DND-41 (cell line): ENCODE results near the gene CRIP1.

Source experiments
- ATAC-seq: fragments of 200-7000 bp; cut with Tn5 transposase; 3 replicates; pipeline ENCODE4 v1.9.1; 2021; ENCODE audit warnings: low read depth; ENCODE audit not compliant: insufficient read depth
- DNase-seq: peaks from one replicate; pipeline ENCODE4 v3.0.0-alpha.2; 2020
- H2AFZ ChIP-seq: 2 replicates; pipeline ENCODE4 v1.6.0; 2012; ENCODE audit warnings: low read depth, low read length
- H3K27ac ChIP-seq: 2 replicates; pipeline ENCODE4 v1.5.1; 2012; ENCODE audit warnings: low read length, inconsistent platforms
- H3K27me3 ChIP-seq: fragments of 200-600 bp; sonication (generic); 2 replicates; pipeline ENCODE4 v1.6.0; 2012; ENCODE audit warnings: low read length, mild to moderate bottlenecking, inconsistent platforms; ENCODE audit not compliant: insufficient read depth, poor library complexity
- H3K36me3 ChIP-seq: 2 replicates; pipeline ENCODE4 v1.5.1; 2012; ENCODE audit warnings: low read length, inconsistent platforms; ENCODE audit not compliant: insufficient read depth
- H3K4me1 ChIP-seq: 2 replicates; pipeline ENCODE4 v1.5.1; 2012; ENCODE audit warnings: mild to moderate bottlenecking, low read length; ENCODE audit not compliant: insufficient read depth
- H3K4me2 ChIP-seq: 2 replicates; pipeline ENCODE4 v1.6.0; 2012; ENCODE audit warnings: mild to moderate bottlenecking, moderate library complexity, low read length, inconsistent platforms; ENCODE audit not compliant: insufficient read depth
- H3K4me3 ChIP-seq, 2 experiments: fragments of 200-600 bp in 1 of 2; shearing (Covaris generic) in 1 of 2; 2 replicates each; pipeline ENCODE4 v1.5.1; 2012 to 2016; ENCODE audit warnings: inconsistent platforms in 2 of 2, low read length in 2 of 2, mild to moderate bottlenecking in 2 of 2, low read depth in 1 of 2, moderate library complexity in 1 of 2
- H3K79me2 ChIP-seq: 2 replicates; pipeline ENCODE4 v1.6.0; 2012; ENCODE audit warnings: low read length, inconsistent platforms; ENCODE audit not compliant: insufficient read depth
- H3K9ac ChIP-seq: 2 replicates; pipeline ENCODE4 v1.6.0; 2012; ENCODE audit warnings: low read depth, mild to moderate bottlenecking, inconsistent platforms, low read length, moderate library complexity
- H3K9me3 ChIP-seq: 2 replicates; pipeline ENCODE4 v1.5.1; 2012; ENCODE audit warnings: low read length, moderate library complexity, mild to moderate bottlenecking, inconsistent platforms; ENCODE audit not compliant: insufficient read depth, severe bottlenecking
- H4K20me1 ChIP-seq: 2 replicates; pipeline ENCODE4 v1.6.0; 2012; ENCODE audit warnings: low read length; ENCODE audit not compliant: insufficient read depth
- CTCF ChIP-seq: IDR thresholded peaks from 2 replicates; pipeline ENCODE4 v1.5.1; 2012; ENCODE audit warnings: borderline replicate concordance, low read length, moderate library complexity, mild to moderate bottlenecking; ENCODE audit not compliant: poor library complexity, severe bottlenecking; ENCODE audit errors: extremely low read depth
- EZH2 ChIP-seq: IDR thresholded peaks from 3 replicates; pipeline ENCODE4 v1.6.1; 2012; ENCODE audit warnings: borderline replicate concordance, low read depth, mild to moderate bottlenecking, moderate library complexity, low read length, inconsistent platforms; ENCODE audit not compliant: severe bottlenecking

The CRIP1 gene

GRCh38 chr14:105517096-105517495, 30.4 kb downstream of the CRIP1 start:
- no peak for TF ChIP-seq EZH2
- TF ChIP-seq CTCF, result no peak
- Histone ChIP-seq H3K4me1 (no peaks in the 10 kb centered on the region), H3K27ac (no peak overlapping the region), H3K79me2 (no peaks in the 10 kb centered on the region), H3K4me3 (no peak overlapping the region), H3K9me3 (peaks cover 5% of the 10 kb centered on the region), H3K36me3 (no peaks in the 10 kb centered on the region), H3K27me3 (peaks cover 4% of the 10 kb centered on the region), H2AFZ (no peak overlapping the region), H4K20me1 (no peaks in the 10 kb centered on the region), H3K4me2 (no peak overlapping the region), H3K9ac (no peak overlapping the region)
- DNase-seq, result no peak
- ATAC-seq, result no peak

DNA sequence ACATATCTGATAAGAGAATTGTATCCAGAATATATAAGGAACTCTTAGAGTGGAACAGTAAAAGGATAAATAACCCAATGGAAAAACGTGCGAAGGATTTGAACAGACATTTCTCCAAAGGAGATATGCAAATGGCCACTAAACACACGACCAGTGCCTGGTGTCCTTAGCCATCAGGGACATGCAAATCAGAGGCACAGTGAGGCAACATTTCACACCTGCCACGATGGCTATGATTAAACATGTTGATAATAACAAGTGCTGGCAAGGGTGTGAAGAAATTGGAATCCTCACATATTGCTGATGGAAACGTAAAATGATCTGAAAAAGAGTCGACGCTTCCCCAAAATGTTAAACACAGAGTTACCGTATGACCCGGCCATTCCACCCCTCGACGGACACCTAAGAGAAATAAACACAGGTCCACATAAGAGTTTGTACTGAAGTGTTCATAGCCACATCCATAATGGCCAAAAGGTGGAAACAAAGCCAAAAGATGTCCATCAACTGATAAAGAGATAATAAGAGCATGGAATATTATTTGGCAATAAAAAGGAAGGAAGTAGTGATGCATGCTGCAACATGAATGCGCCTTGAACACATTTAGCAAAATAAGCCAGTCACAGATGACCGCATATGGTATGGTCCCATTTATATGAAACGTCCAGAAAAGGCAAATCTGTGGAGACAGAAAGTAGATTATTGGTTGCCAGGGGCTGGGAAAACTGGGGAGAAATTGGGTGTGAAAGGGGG, 33.4 kb downstream of the CRIP1 start:
- H3K9ac ChIP-seq, result no peak overlapping the region
- ATAC-seq (no peak), DNase-seq (no peak)
- no peak overlapping the region for H3K4me3 ChIP-seq
- H3K4me2 ChIP-seq, result no peak overlapping the region
- TF ChIP-seq EZH2 (no peak), CTCF (no peak)
- no peaks in the 10 kb centered on the region for H3K27me3 ChIP-seq
- H4K20me1 ChIP-seq, result no peaks in the 10 kb centered on the region
- H3K9me3 ChIP-seq, result peaks cover 5% of the 10 kb centered on the region
- H2AFZ ChIP-seq, result no peak overlapping the region
- H3K4me1 ChIP-seq, result no peaks in the 10 kb centered on the region
- no peaks in the 10 kb centered on the region for H3K79me2 ChIP-seq
- no peaks in the 10 kb centered on the region for H3K36me3 ChIP-seq
- H3K27ac ChIP-seq, result no peak overlapping the region

DNA sequence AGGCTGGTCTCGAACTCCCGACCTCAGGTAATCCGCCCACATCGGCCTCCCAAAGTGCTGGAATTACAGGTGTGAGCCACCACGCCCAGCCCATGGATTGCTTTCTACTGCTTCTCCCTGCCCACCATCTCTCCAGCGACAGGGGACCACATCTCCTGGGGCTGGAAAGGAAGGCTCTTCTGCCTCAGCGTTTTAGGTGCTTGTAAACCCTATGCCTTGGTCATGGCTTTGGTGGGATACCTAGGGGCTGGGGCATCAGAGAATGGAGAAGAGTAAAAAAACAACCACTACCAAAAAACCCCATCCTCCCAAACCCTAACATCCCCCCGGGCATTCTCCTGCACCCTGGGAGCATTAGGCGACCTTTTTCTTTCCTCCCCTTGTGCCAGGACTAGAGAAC, 38.6 kb downstream of the CRIP1 start:
- no peak for ATAC-seq
- Histone ChIP-seq H3K27me3 (no peaks in the 10 kb centered on the region), H3K9me3 (no peaks in the 10 kb centered on the region)

More for the DNA sequence above, 38.6 kb downstream of the CRIP1 start:
- no peak for DNase-seq
- Histone ChIP-seq H4K20me1 (no peaks in the 10 kb centered on the region), H2AFZ (no peak overlapping the region), H3K9ac (no peak overlapping the region), H3K79me2 (no peaks in the 10 kb centered on the region), H3K4me1 (peaks cover 12% of the 10 kb centered on the region), H3K36me3 (no peaks in the 10 kb centered on the region), H3K4me3 (no peak overlapping the region), H3K4me2 (no peak overlapping the region), H3K27ac (no peak overlapping the region)
- TF ChIP-seq EZH2 (no peak), CTCF (no peak)
